A673 (cell line): ENCODE data around the gene ITGB8. TPM values are rescaled to one million over a fixed set of nuclear protein-coding genes. Genes with fewer than 3 reads are reported as not detected.

Source experiments
- BruUV-seq: library from RNA; stranded (reverse); fragments of 400-500 nt; replicated peaks from 2 replicates; lab custom pipeline; 2021; lab: Mats Ljungman, UMichigan
- CTCF ChIA-PET: fragments of 300-600 bp; sonication (Branson Sonifier 250); formaldehyde crosslinking; loops from one replicate; lab custom pipeline; 2022; ENCODE audit warnings: antibody characterized with exemption; lab: Charles Lee
- POLR2A ChIA-PET: fragments of 300-600 bp; sonication (Branson Sonifier 250); formaldehyde crosslinking; loops from one replicate; lab custom pipeline; 2022; ENCODE audit warnings: antibody characterized with exemption; ENCODE audit not compliant: low non-redundant PET; lab: Charles Lee
- DNase-seq: peaks from one replicate; pipeline ENCODE4 v3.0.0-alpha.2; 2015; ENCODE audit warnings: low spot score
- H3K27ac ChIP-seq: fragments of 200-600 bp; sonication (generic); 2 replicates; pipeline ENCODE4 v1.5.1; 2016; ENCODE audit warnings: mixed run types, low read depth, mild to moderate bottlenecking, mixed read lengths, antibody characterized with exemption, low read length; ENCODE audit not compliant: poor library complexity, severe bottlenecking
- H3K27me3 ChIP-seq: fragments of 200-600 bp; sonication (generic); replicated peaks from 2 replicates; pipeline ENCODE4 v1.6.1; 2017; ENCODE audit warnings: mixed run types, low read depth, mild to moderate bottlenecking, mixed read lengths, antibody characterized with exemption, low read length; ENCODE audit not compliant: insufficient read depth, poor library complexity
- H3K36me3 ChIP-seq: fragments of 200-600 bp; sonication (generic); 2 replicates; pipeline ENCODE4 v1.6.1; 2016; ENCODE audit warnings: mixed run types, mild to moderate bottlenecking, mixed read lengths, antibody characterized with exemption, low read length; ENCODE audit not compliant: insufficient read depth, poor library complexity, severe bottlenecking
- H3K4me1 ChIP-seq: fragments of 200-600 bp; sonication (generic); 2 replicates; pipeline ENCODE4 v1.6.1; 2017; ENCODE audit warnings: mixed run types, mild to moderate bottlenecking, mixed read lengths, antibody characterized with exemption, low read length; ENCODE audit not compliant: insufficient read depth, poor library complexity, severe bottlenecking
- H3K4me3 ChIP-seq: fragments of 200-600 bp; sonication (generic); 2 replicates; pipeline ENCODE4 v1.5.1; 2016; ENCODE audit warnings: low read depth, mixed run types, mild to moderate bottlenecking, mixed read lengths, low read length; ENCODE audit not compliant: poor library complexity, severe bottlenecking
- H3K9me3 ChIP-seq: fragments of 200-600 bp; sonication (generic); 2 replicates; pipeline ENCODE4 v1.6.1; 2016; ENCODE audit warnings: mixed run types, low read depth, mild to moderate bottlenecking, mixed read lengths, antibody characterized with exemption, low read length; ENCODE audit not compliant: poor library complexity, severe bottlenecking
- EZH2 ChIP-seq: fragments of 200-600 bp; sonication (generic); IDR thresholded peaks from 2 replicates; pipeline ENCODE4 v1.6.1; 2017; ENCODE audit warnings: borderline replicate concordance, low read depth, mild to moderate bottlenecking, mixed read lengths, antibody characterized with exemption, low read length; ENCODE audit not compliant: poor library complexity, severe bottlenecking
- intact Hi-C: fragments of 100-400 bp; cut with micrococcal nuclease; formaldehyde crosslinking; loops from one replicate; pipeline ENCODE4 v1.10.0; 2022; ENCODE audit not compliant: unreplicated experiment
- total RNA-seq: library from RNA; stranded (reverse); gene quantifications from 2 replicates; pipeline ENCODE4 v1.2.3, GENCODE V29; 2021
- TF ChIP-seq, protein P1 (sequence below): fragments of 300-800, 200-600 bp; sonication (generic); conservative IDR thresholded peaks from 2 replicates; pipeline ENCODE4 v1.5.1; 2017; ENCODE audit warnings: low read depth, mild to moderate bottlenecking, antibody characterized with exemption, low read length, moderate library complexity, mixed read lengths

ITGB8 gene
- total RNA-seq, 1 experiment from 2014 or later, result 1.3 TPM

DNA sequence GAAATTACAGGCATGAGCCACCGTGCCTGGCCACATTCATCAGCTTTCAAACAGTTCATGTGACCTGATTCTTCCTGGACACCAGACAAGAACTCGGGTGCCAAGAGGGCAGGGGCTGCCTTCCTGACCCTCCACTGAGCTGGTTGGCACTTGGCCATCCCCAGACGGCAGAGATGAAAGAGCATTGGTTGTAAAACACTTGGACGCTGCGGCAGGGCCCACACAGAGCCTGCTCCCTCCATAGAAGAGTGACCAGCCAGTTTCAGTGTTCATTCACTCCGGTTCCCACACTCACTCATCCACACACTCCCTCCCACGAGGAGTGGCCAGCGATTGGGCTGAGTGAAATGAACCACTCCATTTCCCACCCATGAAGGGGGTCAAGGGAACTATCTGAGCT, 112.3 kb downstream of the ITGB8 start:
- ChIA-PET CTCF (no interaction called here), POLR2A (no interaction called here)
- BruUV-seq, result no TSS peak
- TF ChIP-seq EZH2, result no peak
- TF ChIP-seq, protein P1, sequence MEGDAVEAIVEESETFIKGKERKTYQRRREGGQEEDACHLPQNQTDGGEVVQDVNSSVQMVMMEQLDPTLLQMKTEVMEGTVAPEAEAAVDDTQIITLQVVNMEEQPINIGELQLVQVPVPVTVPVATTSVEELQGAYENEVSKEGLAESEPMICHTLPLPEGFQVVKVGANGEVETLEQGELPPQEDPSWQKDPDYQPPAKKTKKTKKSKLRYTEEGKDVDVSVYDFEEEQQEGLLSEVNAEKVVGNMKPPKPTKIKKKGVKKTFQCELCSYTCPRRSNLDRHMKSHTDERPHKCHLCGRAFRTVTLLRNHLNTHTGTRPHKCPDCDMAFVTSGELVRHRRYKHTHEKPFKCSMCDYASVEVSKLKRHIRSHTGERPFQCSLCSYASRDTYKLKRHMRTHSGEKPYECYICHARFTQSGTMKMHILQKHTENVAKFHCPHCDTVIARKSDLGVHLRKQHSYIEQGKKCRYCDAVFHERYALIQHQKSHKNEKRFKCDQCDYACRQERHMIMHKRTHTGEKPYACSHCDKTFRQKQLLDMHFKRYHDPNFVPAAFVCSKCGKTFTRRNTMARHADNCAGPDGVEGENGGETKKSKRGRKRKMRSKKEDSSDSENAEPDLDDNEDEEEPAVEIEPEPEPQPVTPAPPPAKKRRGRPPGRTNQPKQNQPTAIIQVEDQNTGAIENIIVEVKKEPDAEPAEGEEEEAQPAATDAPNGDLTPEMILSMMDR, result no peak
- no peaks in the 10 kb centered on the region for H3K4me1 ChIP-seq
- intact Hi-C loops, result no loop called here
- H3K4me3 ChIP-seq, result no peak overlapping the region
- H3K36me3 ChIP-seq, result no peaks in the 10 kb centered on the region
- H3K27ac ChIP-seq, result no peak overlapping the region
- peaks cover 4% of the 10 kb centered on the region for H3K9me3 ChIP-seq
- H3K27me3 ChIP-seq, result peaks cover 11% of the 10 kb centered on the region
- DNase-seq, result no peak

GRCh38 chr7:20444030-20444800, 113.5 kb downstream of the ITGB8 start:
- Histone ChIP-seq H3K36me3 (no peaks in the 10 kb centered on the region), H3K4me3 (no peak overlapping the region), H3K4me1 (no peaks in the 10 kb centered on the region), H3K27ac (no peak overlapping the region), H3K27me3 (peaks cover 14% of the 10 kb centered on the region), H3K9me3 (peaks cover 4% of the 10 kb centered on the region)
- no TSS peak for BruUV-seq
- ChIA-PET POLR2A (no interaction called here), CTCF (no interaction called here)
- DNase-seq, result no peak
- TF ChIP-seq, protein P1, result no peak
- intact Hi-C loops, result no loop called here

DNA sequence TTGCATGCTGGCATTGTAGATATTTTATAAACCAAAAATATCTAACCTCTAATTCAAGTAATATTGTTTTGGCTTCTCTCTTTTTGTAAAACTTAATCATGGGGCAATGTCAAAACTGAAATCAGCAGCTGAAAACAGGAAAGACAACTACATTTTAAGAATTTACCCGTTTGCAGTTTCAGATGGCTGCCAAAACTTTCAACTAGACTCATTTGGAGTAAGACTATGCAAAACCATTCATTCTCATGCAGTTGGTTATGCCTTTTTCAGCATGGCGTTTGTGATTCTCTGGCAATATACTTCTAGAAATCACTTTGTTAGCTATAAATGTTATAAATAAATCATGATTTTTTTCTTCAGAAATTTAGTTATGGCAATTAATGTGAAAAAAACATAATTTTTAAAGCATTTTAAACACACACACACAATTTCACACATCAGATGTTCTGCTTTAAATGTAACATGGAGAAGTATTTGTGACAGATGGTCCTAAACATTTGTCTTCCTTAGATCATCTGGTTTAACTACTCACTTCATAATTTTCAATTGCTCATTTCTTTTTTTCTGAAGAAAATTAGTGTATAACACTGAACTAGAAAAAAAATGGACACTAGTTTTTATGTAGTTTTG, 116.4 kb downstream of the ITGB8 start:
- Histone ChIP-seq H3K36me3 (no peaks in the 10 kb centered on the region), H3K27me3 (peaks cover 14% of the 10 kb centered on the region), H3K27ac (no peak overlapping the region), H3K4me1 (no peaks in the 10 kb centered on the region), H3K4me3 (no peak overlapping the region), H3K9me3 (peaks cover 4% of the 10 kb centered on the region)
- DNase-seq, result no peak
- no TSS peak for BruUV-seq
- CTCF ChIA-PET, result no interaction called here
- POLR2A ChIA-PET, result no interaction called here
- intact Hi-C loops, result no loop called here
- TF ChIP-seq, protein P1, result no peak
- no peak for TF ChIP-seq EZH2
